ENCODE measurements around the gene UBA5.

GRCh38 chr3:132660811-132661070 lies 612 bp downstream of the UBA5 start:
- TF ChIP-seq POLR2AphosphoS5 (IDR thresholded peaks at IDR 0.05) (no peak), CTCF (IDR thresholded peaks at IDR 0.05) (no peak), POLR2A (IDR thresholded peaks at IDR 0.05) (no peak)

Measured in sigmoid colon (tissue), 4 donors.